GM21528 (cell line): ENCODE data around the gene CAMSAP3.

Experiments
- ATAC-seq: cut with Tn5 transposase; IDR thresholded peaks from one replicate; pipeline ENCODE4 v1.9.1; 2021; ENCODE audit warnings: mild to moderate bottlenecking, moderate library complexity; ENCODE audit not compliant: unreplicated experiment, low FRiP score

The CAMSAP3 gene

GRCh38 chr19:7646426-7646700 lies 50.7 kb downstream of the CAMSAP3 start:
- ATAC-seq = no peak

GRCh38 chr19:7647156-7647555 lies 51.5 kb downstream of the CAMSAP3 start:
- no peak for ATAC-seq

- no peak for ATAC-seq
Observed at GRCh38 chr19:7648265-7649014, 52.8 kb downstream of the CAMSAP3 start.

GRCh38 chr19:7650148-7650547 lies 54.5 kb downstream of the CAMSAP3 start:
- ATAC-seq = no peak

- ATAC-seq = no peak
Observed at GRCh38 chr19:7652061-7652641, 56.5 kb downstream of the CAMSAP3 start.

GRCh38 chr19:7654401-7654800 lies 58.7 kb downstream of the CAMSAP3 start:
- no peak for ATAC-seq

- ATAC-seq = no peak
Observed at GRCh38 chr19:7655581-7655980, 59.9 kb downstream of the CAMSAP3 start.

- ATAC-seq = no peak
Observed at GRCh38 chr19:7657131-7657751, 61.6 kb downstream of the CAMSAP3 start.

- ATAC-seq = no peak
Observed at GRCh38 chr19:7658219-7658686, 62.6 kb downstream of the CAMSAP3 start.

GRCh38 chr19:7661744-7662538 lies 66.3 kb downstream of the CAMSAP3 start:
- ATAC-seq = no peak

- ATAC-seq = no peak
Observed at GRCh38 chr19:7662657-7663056, 67.0 kb downstream of the CAMSAP3 start.

GRCh38 chr19:7663706-7664105 lies 68.0 kb downstream of the CAMSAP3 start:
- ATAC-seq = no peak

- ATAC-seq = no peak
Observed at GRCh38 chr19:7665076-7665475, 69.4 kb downstream of the CAMSAP3 start.
